Neural cell (in vitro differentiated cells): ENCODE data around the gene P3H2.

Experiments used
- CTCF ChIP-seq: fragments of 450-650 bp; IDR thresholded peaks from 2 replicates; pipeline ENCODE4 v1.5.1; 2014; ENCODE audit warnings: antibody characterized with exemption, mild to moderate bottlenecking, moderate library complexity; ENCODE audit not compliant: poor library complexity, severe bottlenecking
- POLR2AphosphoS5 ChIP-seq: IDR thresholded peaks from 2 replicates; pipeline ENCODE4 v1.6.1; 2012

- TF ChIP-seq CTCF, result no peak
- TF ChIP-seq POLR2AphosphoS5, result no peak
Measured at GRCh38 chr3:190130696-190131095, 10.0 kb upstream of the P3H2 start.
